ENCODE data around the gene GABRA6. TPM values are rescaled to one million over a fixed set of nuclear protein-coding genes. Genes with fewer than 3 reads are reported as not detected.
A peak's percentile ranks its signal among the peaks of the same experiment; 100 is the strongest.
"Not testable (repeated sequence)": the region's sequence is repeated elsewhere in the genome, so short reads cannot be mapped to it uniquely, and the experiment has no call there.

The GABRA6 gene
- total RNA-seq (2014; rRNA removed; shearing (Covaris generic)): 0.14 TPM in 1 of 2 replicates, not detected in the other

DNA sequence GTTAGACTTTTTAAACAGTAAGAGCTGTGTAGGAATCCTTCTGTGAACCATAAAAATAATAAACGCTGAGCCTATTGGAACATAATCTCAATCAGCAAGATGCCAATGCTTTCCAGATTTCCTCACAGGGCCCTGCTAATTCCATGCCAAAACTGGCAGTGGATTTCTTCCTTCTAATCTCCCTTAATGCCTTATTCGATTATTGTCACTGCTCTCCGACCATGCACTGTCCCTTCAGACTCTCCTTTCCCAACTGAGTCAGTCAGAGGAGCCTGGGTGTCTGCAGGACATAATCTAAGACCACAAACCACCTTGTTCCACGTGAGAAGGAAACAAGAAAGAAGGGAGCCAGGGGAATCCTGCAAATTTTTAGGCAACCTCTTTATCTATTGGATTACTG is at the start of gene GABRA6:
Gene GABRA6 (plus strand): TSS at position 261 of the 400 bp plus-strand sequence. CDS start 269 bp downstream, outside the sequence.
- DNase-seq (ENCODE audit: low spot score): no peak

- DNase-seq (ENCODE audit: low spot score): no peak
Observed at GRCh38 chr5:161637591-161637990, 47.9 kb upstream of the GABRA6 start.

DNA sequence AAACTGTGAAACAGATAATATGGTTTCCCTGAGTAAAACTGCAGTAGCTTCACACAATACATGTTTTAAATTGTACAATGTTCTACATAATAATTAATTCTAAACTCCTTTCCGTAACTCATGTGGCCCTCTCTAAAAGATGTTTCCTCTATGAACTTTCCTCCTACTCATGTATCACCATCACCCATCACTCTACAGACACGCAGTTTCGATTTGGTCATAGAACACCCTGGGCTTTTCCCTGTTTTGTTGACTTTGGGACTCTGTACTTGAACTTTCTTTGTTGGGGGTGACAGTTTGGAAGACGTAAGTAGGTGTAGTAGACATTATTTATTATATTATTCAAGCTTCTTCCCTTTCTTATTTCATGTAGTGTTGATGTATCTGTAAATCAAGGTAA is 44.1 kb upstream of the GABRA6 start:
- no peak for DNase-seq (ENCODE audit: low spot score)

DNA sequence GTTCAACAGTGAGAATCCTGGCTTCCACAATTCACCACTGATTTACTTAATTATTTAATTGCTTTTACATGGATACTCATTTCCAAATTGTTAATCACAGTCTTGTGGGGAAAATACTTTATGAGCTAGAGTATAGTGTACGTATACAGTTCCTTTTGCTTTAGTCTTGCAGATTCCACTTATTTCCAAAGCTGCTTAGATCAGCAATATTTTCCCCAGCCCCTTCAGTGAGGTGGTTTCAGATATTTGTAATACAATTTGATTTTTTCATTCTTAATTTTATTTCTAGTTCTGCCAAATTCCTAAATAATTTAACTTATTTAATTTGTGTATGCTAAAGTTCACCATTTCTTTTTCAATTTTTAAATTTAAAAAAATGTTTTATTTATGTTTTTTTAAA is 40.3 kb upstream of the GABRA6 start:
- DNase-seq (ENCODE audit: low spot score): no peak

- not testable (repeated sequence) for DNase-seq (ENCODE audit: low spot score)
Observed at GRCh38 chr5:161651926-161652325, 33.6 kb upstream of the GABRA6 start.

DNA sequence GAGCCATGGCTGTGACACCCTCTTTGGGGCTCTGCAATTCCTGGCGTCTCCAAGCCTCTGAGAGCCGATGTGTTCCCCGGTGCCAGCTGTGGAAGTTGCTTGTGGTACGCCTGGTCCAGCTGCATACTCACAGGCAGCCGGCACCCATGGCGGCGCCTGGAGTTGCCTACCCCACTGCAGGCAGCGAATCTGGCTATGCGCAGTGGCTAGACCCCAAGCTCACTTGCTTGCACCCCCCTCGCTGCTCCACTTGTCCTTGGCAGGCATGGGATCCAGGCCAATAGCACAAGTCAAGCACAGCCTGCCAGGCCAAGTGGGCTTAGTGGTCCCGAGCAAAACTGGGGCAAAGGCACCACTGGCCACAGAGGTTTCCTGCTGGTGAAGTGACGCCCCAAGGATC is 24.7 kb upstream of the GABRA6 start:
- no peak for DNase-seq (ENCODE audit: low spot score)

DNA sequence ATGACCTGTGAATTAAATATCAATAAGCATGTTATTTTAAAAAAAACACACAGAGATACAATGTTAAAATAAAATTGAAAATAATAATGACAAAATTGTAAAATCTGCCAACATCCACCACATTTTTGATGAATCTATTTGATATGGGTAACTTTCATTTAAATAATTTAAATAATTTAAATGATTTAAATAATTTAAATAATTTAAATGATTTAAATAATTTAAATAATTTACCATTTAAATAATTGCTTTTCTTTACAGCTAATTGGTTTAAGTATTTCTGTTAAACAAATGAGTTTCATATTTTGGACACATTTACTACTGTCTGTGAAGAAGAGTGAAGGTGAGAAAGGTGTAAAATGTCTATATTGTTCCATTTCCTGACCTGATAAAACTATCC is 22.1 kb upstream of the GABRA6 start:
- no peak for DNase-seq (ENCODE audit: low spot score)

- DNase-seq (ENCODE audit: low spot score): peak; percentile 9
Observed at GRCh38 chr5:161676103-161676502, 9.4 kb upstream of the GABRA6 start.

- DNase-seq (ENCODE audit: low spot score): no peak
Observed at GRCh38 chr5:161686149-161686548, 628 bp downstream of the GABRA6 start.

DNA sequence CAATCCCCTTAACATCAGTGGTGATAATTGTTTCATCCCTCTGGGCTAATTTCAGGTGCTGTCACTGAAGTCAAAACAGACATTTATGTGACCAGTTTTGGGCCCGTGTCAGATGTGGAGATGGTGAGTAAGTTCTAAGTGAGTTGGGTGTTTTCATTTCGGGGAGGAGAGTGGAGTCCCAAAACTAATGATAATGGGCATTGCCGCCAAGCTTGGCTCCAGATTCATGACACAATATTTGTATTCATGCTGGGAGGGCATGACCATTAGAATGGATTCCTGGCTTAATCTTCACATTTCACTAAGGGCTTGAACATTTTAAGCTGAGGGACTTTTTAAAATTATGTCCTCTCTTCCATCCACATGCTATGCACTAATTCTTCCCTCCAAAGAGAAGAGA is 1.4 kb downstream of the GABRA6 start:
- DNase-seq (ENCODE audit: low spot score): no peak

DNA sequence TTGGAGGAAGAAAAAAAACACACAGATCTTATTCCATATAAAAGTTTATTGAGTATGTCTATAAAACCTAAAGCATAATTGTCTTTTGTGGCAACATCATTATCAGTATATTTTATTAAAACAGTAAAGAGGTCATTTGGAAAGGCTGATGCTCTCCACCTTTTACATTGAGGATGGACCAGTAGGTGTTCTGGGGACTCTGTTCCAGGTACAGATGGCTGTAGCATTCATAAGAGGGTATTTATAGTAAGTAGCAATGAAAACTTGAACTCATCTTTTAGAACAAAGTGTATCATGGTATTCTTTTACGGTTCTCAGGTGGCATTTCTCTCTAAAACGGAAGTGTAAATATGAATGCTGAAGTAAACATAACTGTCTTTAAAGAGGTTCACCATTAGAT is 1.8 kb downstream of the GABRA6 start:
- no peak for DNase-seq (ENCODE audit: low spot score)

GRCh38 chr5:161691911-161692310 is 6.4 kb downstream of the GABRA6 start:
- DNase-seq (ENCODE audit: low spot score): no peak

DNA sequence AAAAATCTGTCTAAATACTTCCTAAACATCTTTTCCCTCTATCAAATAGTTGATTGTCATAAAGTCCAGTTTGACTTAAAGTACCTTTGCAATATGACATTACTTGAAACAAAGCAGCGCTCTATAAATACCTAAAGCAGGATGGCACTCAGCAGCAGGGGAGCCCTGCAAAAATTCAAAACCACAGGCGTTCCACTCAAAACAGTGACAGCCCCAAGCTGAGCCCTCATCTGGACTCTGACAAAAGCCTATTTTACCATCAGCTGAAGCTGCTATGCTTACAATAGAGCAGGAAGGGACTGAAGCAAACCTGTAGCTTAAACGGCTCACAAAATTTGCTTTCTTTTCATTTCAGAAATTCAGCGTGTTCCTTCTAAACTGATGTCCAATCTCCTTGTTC is 11.5 kb downstream of the GABRA6 start:
- no peak for DNase-seq (ENCODE audit: low spot score)

DNA sequence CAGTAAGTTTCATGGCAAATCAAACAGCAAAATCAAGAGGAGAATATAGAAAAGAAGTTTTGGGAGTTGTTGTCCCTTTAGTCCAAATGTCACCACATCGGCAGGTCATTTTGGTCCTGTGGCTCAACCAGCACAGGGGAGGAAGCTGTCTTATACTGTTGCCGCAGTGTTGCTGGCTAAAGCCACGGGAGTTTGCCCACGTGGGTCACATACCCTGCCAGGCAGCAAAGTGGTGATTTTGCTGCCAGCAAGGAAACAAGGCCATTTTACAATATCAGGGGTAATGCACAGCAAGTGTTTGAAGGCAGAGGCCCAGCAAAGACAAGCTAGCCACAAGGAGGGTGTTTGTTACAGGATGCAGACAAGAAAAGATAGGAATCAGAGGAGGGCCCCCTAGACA is 14.5 kb downstream of the GABRA6 start:
- no peak for DNase-seq (ENCODE audit: low spot score)

DNA sequence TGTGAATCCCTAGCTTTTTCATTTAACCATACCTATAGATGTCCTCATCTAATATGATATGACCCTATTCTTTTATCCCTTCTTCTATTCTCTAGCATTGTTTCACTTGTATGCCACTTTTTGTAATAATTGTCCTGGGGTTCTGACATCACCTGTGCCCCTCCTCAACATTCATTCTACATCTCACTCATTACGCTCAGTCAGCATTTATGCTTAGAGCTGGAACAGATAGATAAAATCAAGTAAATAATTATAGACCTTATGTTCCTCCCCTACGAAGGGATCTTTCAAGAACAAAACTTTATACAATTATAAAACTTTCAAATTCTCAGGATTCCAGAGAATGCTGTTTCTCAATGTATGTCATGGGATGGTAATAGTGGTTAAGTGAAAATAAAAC is 18.0 kb downstream of the GABRA6 start:
- no peak for DNase-seq (ENCODE audit: low spot score)

- DNase-seq (ENCODE audit: low spot score): no peak
Observed at GRCh38 chr5:161707382-161707781, 21.9 kb downstream of the GABRA6 start.

- no peak for DNase-seq (ENCODE audit: low spot score)
Observed at GRCh38 chr5:161709239-161709638, 23.7 kb downstream of the GABRA6 start.

DNA sequence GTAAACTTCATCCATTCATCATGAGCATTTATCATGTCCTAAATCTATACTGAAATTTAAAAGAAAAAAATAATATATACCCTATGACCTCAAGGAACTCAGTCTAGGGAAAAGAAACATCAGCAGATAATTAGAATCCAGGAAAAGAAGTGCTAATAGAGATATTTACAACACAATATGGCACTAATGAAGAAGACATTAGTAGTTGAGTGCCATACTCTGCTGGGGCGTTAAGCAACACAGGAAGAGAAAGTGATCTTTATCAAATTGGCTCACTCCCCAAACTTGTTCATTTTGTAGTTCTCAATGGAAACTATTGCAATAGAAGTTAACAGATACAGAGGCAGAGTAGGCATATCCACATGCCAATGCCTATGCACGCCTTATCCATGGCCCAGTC is 27.5 kb downstream of the GABRA6 start:
- DNase-seq (ENCODE audit: low spot score): no peak

DNA sequence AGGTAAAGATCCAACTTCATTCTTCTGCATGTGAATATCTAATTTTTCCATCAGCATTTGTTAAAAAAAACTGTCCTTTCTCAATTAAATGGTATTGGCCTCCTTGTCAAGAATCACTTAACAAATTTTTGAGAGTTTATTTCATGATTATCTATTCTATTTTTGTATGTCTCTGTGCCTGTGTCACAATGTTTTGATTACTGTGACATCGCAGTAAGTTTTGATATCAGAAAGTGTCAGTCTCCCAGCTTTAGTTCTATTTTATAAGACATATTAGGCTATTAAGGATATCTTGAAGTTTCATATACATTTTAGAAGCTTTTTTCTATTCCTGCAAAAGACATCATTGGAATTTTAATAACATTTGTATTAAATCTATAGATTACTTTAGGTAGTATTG is 33.6 kb downstream of the GABRA6 start:
- no peak for DNase-seq (ENCODE audit: low spot score)

GRCh38 chr5:161720460-161720859 is 34.9 kb downstream of the GABRA6 start:
- no peak for DNase-seq (ENCODE audit: low spot score)

DNA sequence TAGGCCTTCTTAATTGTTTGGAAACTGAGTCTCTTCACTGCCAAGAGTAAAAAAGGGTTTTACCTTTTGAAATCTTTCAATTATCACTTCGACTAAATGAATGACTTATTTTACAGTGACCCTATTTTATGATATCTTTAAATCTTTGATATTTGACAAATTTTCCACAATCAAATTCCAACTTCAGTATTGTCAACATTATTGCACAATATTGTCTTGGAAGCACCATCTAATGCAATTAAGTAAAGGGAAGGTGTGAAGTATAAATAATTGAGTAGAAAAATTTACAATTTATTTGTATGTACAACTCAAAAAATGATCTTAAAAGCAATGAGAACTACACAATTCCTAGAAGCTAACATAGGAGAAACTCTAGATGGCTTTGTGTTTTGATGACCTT is 49.2 kb downstream of the GABRA6 start:
- no peak for DNase-seq (ENCODE audit: low spot score)

GRCh38 chr5:161740433-161740832 is 54.9 kb downstream of the GABRA6 start:
- no peak for DNase-seq (ENCODE audit: low spot score)

DNA sequence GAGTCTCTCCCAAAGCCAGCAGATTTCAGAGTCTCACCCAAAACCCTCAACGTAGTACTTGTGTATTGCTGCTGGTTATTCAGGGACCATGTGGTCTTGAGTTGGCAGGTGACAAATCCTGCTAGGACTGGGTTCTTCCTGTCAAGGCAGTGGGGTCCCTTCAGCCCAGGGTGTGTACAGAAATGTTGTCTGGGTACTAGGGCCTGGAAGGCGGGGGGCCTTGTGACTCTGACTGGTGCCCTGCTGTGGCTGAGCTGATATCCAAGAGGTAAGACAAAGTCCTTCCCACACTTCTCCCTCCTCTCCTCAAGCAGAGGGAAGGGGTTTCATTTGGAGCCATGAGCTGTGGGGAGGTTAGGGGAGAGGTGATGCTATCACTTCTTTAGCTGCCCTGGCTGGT is 58.8 kb downstream of the GABRA6 start:
- no peak for DNase-seq (ENCODE audit: low spot score)

DNA sequence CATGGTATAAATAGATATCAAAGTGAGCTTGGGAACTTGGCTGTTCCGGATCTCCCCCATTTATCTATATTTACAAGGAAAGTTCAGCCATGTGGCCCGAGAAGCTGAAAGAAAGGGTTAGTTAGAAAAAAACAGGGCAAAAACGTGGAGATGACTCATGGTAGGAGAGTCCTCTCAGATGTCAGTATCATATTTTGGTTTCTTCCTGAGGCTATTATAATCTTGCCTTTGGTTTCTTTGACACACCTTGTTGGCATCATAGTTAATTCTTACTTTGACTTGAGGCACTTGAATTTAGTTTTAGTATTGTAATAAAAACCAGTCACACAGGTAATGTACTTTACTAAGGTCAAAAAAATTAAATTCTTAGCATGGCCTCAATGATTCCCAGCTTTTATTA is 59.9 kb downstream of the GABRA6 start:
- DNase-seq (ENCODE audit: low spot score): no peak

DNA sequence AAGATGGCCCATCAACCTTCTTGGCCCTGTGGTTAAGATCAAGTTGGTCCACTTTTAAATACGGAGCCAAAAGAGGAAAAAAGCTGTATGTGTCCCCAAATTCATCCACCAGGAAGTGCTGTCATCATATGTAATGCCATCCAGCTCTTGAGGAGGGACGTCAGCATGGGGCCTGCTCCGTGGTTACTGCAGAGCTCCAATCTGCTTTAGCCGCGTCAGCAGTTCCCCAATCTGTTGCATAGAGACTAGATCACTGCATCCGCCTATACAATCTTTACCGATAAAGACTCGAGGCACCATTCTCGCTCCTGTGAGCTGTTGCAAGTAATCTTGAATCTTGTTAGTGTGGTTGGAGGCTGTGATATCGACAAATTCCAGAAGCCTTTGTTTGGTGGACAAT is 65.7 kb downstream of the GABRA6 start:
- DNase-seq (ENCODE audit: low spot score): peak; percentile 6
